Fibroblast of pulmonary artery (primary cell): Measurements from ENCODE around the gene TRAIP.
A peak's percentile ranks its signal among the peaks of the same experiment; 100 is the strongest.

Experiments used
- DNase-seq: peaks from one replicate; pipeline ENCODE4 v3.0.0-alpha.2; 2010; ENCODE audit warnings: low read depth
- H3K4me3 ChIP-seq: replicated peaks from 2 replicates; pipeline ENCODE4 v1.5.1; 2011; ENCODE audit warnings: low read depth, mild to moderate bottlenecking, control low read depth, low read length, moderate library complexity
- TF ChIP-seq, protein P1 (sequence below): IDR thresholded peaks from 2 replicates; pipeline ENCODE4 v1.5.1; 2011; ENCODE audit warnings: mild to moderate bottlenecking, control low read depth, low read length, inconsistent platforms; ENCODE audit errors: missing control alignments

TRAIP gene

DNA sequence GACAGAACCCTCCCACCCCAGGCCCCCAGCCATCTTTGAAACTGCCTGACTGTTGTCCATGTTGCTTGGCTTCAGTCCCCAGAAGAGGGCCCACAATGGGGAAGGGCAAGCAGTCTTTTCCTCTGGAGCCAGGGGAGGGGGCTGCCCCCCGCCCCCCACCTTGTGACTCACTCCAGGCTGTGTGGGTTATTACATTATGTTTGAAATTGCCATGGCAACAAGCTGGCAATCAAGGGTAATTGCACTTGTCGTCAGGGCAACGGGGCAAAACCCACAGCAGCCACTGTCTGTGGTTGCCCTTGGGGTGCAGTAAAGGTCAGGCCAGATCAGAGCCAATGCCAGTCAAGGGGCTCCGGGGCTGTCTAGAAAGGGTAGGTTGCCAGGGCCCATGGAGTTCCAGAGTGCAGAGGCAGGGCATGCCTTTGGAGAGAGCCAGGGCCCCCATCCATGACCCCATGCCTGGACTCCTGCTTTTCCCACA, 16.5 kb upstream of the TRAIP start:
- H3K4me3 ChIP-seq = no peak overlapping the region
- TF ChIP-seq, protein P1, sequence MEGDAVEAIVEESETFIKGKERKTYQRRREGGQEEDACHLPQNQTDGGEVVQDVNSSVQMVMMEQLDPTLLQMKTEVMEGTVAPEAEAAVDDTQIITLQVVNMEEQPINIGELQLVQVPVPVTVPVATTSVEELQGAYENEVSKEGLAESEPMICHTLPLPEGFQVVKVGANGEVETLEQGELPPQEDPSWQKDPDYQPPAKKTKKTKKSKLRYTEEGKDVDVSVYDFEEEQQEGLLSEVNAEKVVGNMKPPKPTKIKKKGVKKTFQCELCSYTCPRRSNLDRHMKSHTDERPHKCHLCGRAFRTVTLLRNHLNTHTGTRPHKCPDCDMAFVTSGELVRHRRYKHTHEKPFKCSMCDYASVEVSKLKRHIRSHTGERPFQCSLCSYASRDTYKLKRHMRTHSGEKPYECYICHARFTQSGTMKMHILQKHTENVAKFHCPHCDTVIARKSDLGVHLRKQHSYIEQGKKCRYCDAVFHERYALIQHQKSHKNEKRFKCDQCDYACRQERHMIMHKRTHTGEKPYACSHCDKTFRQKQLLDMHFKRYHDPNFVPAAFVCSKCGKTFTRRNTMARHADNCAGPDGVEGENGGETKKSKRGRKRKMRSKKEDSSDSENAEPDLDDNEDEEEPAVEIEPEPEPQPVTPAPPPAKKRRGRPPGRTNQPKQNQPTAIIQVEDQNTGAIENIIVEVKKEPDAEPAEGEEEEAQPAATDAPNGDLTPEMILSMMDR = no peak
- DNase-seq = no peak

DNA sequence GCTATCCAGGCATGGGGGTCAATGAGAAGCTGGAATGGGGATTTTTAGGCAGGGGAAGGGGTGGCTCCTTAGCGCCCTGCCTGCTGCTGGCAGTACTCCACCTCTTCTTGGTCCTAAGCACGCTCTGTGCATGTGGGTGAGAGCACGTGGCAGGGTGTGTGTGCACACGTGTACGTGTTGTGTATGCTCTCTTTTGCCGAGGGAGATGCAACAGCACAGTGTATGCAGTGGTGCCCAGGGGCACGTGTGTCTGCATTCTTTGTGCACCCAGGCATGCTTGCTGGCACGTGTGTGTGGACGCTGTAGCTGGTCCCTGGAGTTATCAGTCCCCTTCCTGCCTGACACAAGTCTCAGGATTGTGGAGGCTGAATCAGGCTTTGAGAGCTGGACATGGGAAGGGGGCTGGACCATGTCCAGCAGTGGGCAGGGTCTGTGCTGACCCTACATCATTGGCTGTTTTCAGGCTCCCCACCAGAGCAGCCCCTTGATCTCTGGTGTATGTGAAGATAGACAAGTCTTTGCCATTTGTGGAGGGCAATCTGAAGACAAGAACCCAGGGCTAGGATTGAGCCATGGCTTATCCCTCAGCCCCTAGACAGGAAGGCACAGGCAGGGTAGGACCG, 15.3 kb upstream of the TRAIP start:
- no peak for DNase-seq
- TF ChIP-seq, protein P1 = no peak
- no peak overlapping the region for H3K4me3 ChIP-seq

DNA sequence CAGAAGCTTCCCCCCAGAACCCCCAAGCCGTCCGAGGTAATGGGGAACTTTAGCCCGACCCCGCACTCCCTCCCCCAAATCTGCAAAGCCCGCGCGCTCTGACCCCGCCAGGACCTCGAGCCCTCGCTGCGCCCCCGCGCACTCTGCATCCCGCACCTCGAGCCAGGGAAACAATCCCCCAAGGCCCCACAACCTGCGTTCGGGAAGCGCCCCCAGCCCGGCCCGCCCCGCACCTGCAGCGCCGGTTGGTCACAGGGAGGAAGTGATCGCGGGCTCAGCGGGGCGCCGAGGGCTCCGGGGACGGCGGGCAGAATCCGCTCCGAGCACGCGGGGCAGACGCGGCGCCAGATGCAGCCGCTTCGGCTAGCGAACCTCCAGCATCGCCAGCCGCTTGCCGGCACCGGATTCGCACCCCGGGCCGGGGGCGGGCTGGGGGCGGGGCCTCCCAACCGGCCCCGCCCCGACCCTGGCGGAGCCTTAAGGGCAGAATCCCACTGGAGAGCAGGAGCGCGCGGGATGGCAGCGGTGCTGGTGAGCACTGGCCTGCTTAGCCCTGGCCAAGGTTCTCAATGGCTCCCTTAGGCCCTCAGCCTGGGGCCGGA, 13.3 kb upstream of the TRAIP start, which contains the start of gene CAMKV:
CAMKV (minus strand) TSS at position 382 of the 602 bp plus-strand sequence. CDS start 7,518 bp downstream, outside the sequence.
- no peak within 1 kb of the TSS for H3K4me3 ChIP-seq
- TF ChIP-seq, protein P1 = no peak
- no peak for DNase-seq

DNA sequence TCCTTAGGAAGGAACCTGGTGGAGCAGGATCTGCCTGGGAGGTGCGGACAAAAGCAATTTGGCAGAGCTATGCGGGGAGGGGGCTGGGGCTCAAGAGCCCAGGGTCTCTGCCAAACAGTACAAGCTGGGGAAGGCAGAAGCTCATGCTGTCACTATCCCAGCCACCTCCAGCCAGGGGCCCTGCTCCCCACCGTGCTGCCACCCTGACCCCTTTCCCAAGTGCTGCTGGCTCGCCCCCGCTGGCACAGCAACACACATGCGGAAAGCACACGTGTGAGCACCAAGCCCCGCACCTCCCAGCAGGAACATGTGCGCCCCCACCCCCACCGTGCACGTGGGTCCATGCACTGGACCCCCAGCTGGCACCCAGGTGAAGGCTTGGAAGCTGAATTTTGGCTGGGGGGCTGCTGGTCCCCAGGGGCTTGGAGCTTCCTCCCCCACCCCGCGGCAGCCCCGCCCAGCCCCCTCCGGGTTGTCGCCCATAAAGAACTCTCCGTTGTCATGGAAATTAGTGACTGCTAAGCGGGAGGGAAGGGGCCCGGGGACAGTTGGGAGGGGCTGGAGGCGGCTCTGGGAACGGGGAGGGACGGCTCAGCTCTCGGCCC, 12.6 kb upstream of the TRAIP start:
- no peak overlapping the region for H3K4me3 ChIP-seq
- TF ChIP-seq, protein P1 = no peak
- DNase-seq = no peak

DNA sequence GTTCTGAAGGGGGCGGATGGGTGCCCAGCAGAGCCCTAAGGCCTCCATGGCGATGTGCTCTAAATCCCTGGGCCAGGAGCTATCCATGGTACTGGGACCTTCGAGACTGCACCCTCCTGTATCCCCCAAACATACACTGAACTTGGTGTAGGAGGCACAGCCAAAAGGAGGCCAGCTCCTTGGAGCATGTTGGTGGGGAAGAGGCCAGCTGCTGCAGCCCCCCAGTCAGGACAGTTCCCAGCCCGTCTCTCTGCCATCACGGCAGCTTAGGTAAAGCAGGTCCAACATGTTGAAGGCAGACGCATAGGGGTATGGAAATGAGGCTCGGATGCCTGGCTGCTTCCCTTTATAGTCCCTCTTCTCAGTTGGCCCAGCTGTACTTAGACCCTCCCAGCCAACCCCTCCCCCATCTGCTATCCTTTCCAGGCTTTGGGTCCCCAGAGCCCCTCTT, 11.5 kb upstream of the TRAIP start:
- peak; percentile 62 for DNase-seq
- TF ChIP-seq, protein P1 = no peak
- no peak overlapping the region for H3K4me3 ChIP-seq

GRCh38 chr3:49867400-49867799, 11.0 kb upstream of the TRAIP start:
- TF ChIP-seq, protein P1 = no peak

More at GRCh38 chr3:49867400-49867799, 11.0 kb upstream of the TRAIP start:
- H3K4me3 ChIP-seq = no peak overlapping the region
- no peak for DNase-seq
